T-helper 1 cell (primary cell): Measurements from ENCODE around the gene RABGAP1L.
"Not testable (repeated sequence)": the region's sequence is repeated elsewhere in the genome, so short reads cannot be mapped to it uniquely, and the experiment has no call there.

Source experiments
- DNase-seq, 5 donors: peaks; one replicate each; pipeline ENCODE4 v3.0.0-alpha.2; 2012 to 2020

The RABGAP1L gene

GRCh38 chr1:174617905-174618304 is 458.6 kb downstream of the RABGAP1L start:
- DNase-seq, result not testable (repeated sequence)

DNA sequence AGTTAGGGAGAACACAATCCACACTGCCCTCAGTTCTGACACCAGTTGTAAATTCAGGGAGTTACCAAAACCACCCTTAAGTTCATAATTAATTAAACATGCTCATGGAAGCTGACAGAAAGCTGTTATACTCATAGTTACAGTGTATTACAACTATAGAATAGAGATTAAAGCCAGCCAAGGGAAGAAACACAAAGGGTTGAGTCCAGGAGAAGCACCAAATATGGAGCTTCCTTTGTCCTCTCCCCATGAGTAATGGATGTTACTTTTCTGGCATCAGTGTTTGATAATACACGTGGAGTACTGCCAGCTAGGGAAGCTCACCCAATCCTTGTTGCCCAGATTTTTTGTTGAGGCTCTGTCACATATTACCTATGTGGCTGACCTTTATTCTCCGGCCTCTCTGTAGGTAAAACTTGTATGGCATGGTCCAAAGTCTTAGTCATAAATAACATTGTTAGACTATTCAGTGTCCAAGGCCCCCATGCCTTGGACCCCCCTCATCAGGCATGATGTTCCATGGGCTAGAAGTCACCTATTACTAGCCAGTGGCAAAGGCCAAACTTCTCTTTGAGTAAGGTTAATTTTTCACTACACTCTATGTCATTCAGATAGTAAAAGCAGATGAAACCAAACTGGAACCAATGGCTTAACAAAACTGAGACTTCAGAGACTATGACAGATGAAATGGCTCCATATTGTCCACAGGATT is 464.2 kb downstream of the RABGAP1L start:
- DNase-seq, result no peak

GRCh38 chr1:174626031-174627025 is 467.0 kb downstream of the RABGAP1L start:
- DNase-seq, result no peak

GRCh38 chr1:174637487-174637886 is 478.2 kb downstream of the RABGAP1L start:
- no peak for DNase-seq

- DNase-seq, result no peak
These were observed 480.1 kb downstream of the RABGAP1L start for GRCh38 chr1:174639461-174639860.

DNA sequence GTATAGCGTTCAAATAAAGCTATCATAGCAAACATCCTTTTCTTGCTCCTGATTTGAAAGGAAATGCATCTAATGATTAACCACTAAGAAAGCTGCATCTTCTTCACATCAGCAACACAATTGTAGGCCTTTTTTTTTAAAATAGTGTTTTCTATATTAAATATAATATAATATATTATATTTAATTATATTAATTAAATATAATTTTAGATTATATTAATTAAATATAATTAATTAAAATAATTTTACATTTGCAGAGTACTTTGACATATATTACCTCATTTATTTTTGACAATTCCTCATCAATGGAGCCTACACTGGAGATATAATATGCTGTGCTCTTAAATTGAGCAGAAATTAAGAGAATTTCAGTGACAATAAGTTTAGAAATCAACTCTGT is 481.5 kb downstream of the RABGAP1L start:
- no peak for DNase-seq

DNA sequence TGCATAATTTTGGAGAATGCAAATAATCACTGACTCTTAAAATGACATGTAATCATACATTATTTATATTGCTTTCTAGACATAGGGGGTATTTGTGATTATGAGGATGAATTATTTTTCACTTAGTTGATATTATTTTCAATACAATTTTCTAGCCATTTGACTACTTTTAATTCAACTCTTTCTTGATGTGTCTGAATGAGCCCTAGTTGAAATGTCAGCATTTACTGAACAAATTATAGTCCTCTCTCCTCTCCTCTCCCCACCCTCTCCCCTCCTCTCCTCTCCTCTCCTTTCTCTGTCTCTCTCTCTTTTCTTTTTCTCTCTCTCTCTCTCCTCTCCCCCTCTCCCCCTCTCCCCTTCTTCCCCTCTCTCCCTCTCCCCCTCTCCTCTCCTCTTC is 483.1 kb downstream of the RABGAP1L start:
- no peak for DNase-seq

DNA sequence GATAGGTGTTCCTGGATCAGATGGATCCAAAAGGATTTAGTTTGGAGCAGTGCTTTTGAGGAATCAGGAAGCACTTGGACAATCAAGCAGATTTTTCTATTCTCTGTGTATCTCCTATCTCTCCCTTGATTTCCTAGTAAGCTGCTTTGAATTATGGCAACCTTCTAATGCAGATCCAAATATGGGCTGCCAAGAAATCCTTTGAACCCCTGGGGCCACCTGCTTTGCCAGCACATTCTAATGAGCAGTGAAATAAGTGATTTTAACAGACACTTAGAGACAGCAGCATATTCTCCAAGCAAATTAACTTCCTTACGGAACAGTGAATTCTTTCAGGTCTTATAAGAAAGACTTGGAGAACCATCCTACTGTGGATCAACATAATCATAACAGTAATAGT is 483.9 kb downstream of the RABGAP1L start:
- DNase-seq, result no peak

- not testable (repeated sequence) for DNase-seq
These were observed 490.3 kb downstream of the RABGAP1L start for GRCh38 chr1:174649572-174649971.

- DNase-seq, result no peak
These were observed 493.4 kb downstream of the RABGAP1L start for GRCh38 chr1:174652569-174653280.

DNA sequence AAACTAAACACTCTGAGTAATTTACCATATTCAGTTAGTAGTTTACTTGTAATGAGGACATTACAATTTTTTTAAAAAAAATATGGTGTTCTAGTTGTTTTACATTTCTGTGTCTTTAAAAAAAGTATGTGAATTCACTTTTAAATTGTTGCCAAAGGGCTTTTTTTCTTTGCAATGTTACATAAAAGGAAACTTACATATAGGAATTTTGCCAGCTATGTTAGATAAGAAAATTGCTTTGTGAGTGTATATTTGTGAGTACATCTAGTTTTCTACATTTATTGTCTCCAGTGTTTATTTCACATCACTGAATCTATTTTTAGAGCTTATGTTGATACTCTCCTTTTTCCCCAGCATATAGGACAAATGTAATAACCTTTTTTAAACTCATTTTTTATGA is 495.2 kb downstream of the RABGAP1L start:
- no peak for DNase-seq

- DNase-seq, result no peak
These were observed 497.2 kb downstream of the RABGAP1L start for GRCh38 chr1:174656409-174657059.

DNA sequence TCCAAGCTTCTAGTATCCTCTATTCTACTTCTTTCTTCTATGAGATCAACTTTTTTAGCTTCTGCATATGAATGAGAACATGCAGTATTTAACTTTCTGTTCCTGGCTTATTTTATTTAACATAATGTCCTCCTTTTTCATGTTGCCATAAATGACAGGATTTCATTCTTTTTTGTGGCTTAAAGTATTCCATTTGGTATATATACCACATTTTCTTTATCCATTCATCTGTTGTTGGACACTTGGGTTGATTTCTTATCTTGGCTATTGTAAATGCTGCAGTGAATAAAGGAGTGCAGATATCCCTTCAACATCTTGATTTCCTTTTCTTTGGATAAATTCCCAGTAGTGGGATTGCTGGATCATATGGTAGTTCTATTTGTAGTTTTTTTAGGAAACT is 498.1 kb downstream of the RABGAP1L start:
- DNase-seq, result no peak

GRCh38 chr1:174657893-174658292 is 498.6 kb downstream of the RABGAP1L start:
- DNase-seq, result no peak

DNA sequence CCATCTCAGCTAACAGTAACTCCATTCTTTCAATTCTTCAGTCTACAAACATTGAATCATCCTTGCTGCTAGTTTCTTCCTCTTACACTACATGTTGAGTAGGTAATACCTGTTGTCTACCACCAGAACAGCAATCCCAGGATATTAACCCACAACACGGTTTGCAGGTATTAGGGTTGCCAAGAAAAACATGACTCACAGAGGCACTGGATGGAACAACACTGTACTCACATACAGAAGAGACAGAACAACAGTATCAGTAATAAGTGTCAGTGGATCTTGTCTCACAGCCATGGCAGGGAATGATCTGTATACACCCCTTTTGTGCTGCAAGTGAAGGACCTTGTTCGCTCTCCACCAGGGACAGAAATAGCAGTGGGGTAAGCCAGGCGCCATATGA is 500.5 kb downstream of the RABGAP1L start:
- DNase-seq, result no peak

- no peak for DNase-seq
These were observed 501.2 kb downstream of the RABGAP1L start for GRCh38 chr1:174660476-174660875.

- DNase-seq, result no peak
These were observed 504.0 kb downstream of the RABGAP1L start for GRCh38 chr1:174663358-174663757.

GRCh38 chr1:174666248-174666647 is 506.9 kb downstream of the RABGAP1L start:
- no peak for DNase-seq

GRCh38 chr1:174671826-174672225 is 512.5 kb downstream of the RABGAP1L start:
- no peak for DNase-seq

- DNase-seq, result no peak
These were observed 517.5 kb downstream of the RABGAP1L start for GRCh38 chr1:174676856-174677255.

- no peak for DNase-seq
These were observed 519.3 kb downstream of the RABGAP1L start for GRCh38 chr1:174678657-174679056.

- no peak for DNase-seq
These were observed 520.8 kb downstream of the RABGAP1L start for GRCh38 chr1:174680101-174680500.
